A172 (cell line): ENCODE results near the gene TAF3. TPM values are rescaled to one million over a fixed set of nuclear protein-coding genes. Genes with fewer than 3 reads are reported as not detected.
"Not testable (repeated sequence)": the region's sequence is repeated elsewhere in the genome, so short reads cannot be mapped to it uniquely, and the experiment has no call there.

ENCODE experiments used
- DNase-seq: peaks from one replicate; pipeline ENCODE4 v3.0.0-alpha.2; 2015; ENCODE audit warnings: low spot score
- total RNA-seq: library from RNA; depleted of rRNA; stranded (reverse); fragments of >200 nt; shearing (Covaris generic); gene quantifications from 2 replicates; pipeline ENCODE4 v1.2.3, GENCODE V29; 2014; rRNA removed

The TAF3 gene
- total RNA-seq = 3.3 and 3.6 TPM in 2 replicates

- peak; percentile 80 for DNase-seq
Measured at GRCh38 chr10:7818295-7819120, at the start of gene TAF3. Gene TAF3 (plus strand): TSS chr10:7818505. CDS start chr10:7818710, 205 bp downstream.

- no peak for DNase-seq
Measured at GRCh38 chr10:7773845-7774801, 44.2 kb upstream of the TAF3 start.

GRCh38 chr10:7776777-7777176 lies 41.5 kb upstream of the TAF3 start:
- DNase-seq = no peak

GRCh38 chr10:7782194-7782593 lies 36.1 kb upstream of the TAF3 start:
- not testable (repeated sequence) for DNase-seq

- DNase-seq = no peak
Measured at GRCh38 chr10:7786430-7786829, 31.9 kb upstream of the TAF3 start.

- no peak for DNase-seq
Measured at GRCh38 chr10:7787150-7787856, 31.0 kb upstream of the TAF3 start.

GRCh38 chr10:7787857-7788638 lies 30.3 kb upstream of the TAF3 start, which contains the start of the genes ATP5F1C and KIN:
Gene ATP5F1C (plus strand): TSS chr10:7788177. CDS start chr10:7788208, 31 bp downstream.
Gene KIN (minus strand): TSS chr10:7787993. CDS start chr10:7787933, 60 bp downstream.
- peak; percentile 97 for DNase-seq

GRCh38 chr10:7788639-7789286 lies 29.5 kb upstream of the TAF3 start:
- peak; percentile 23 for DNase-seq

GRCh38 chr10:7789390-7789789 lies 28.9 kb upstream of the TAF3 start:
- DNase-seq = peak; percentile 42

- no peak for DNase-seq
Measured at GRCh38 chr10:7792541-7792940, 25.8 kb upstream of the TAF3 start.

- DNase-seq = no peak
Measured at GRCh38 chr10:7794251-7795026, 23.9 kb upstream of the TAF3 start.

GRCh38 chr10:7795605-7796004 lies 22.7 kb upstream of the TAF3 start:
- peak; percentile 69 for DNase-seq

GRCh38 chr10:7797582-7797981 lies 20.7 kb upstream of the TAF3 start:
- peak; percentile 92 for DNase-seq

- no peak for DNase-seq
Measured at GRCh38 chr10:7802606-7803005, 15.7 kb upstream of the TAF3 start.

- DNase-seq = no peak
Measured at GRCh38 chr10:7804216-7804615, 14.1 kb upstream of the TAF3 start.

- no peak for DNase-seq
Measured at GRCh38 chr10:7804741-7805140, 13.6 kb upstream of the TAF3 start.

- no peak for DNase-seq
Measured at GRCh38 chr10:7808686-7809267, 9.5 kb upstream of the TAF3 start.

GRCh38 chr10:7810443-7810842 lies 7.9 kb upstream of the TAF3 start:
- no peak for DNase-seq

GRCh38 chr10:7811000-7811399 lies 7.3 kb upstream of the TAF3 start:
- DNase-seq = no peak
